Large intestine (tissue), 12 donors: ENCODE data around the gene CLP1. TPM values are rescaled to one million over a fixed set of nuclear protein-coding genes. Genes with fewer than 3 reads are reported as not detected.

ENCODE experiments used
- DNase-seq, 2 donors: peaks; one replicate each; pipeline versions ENCODE4 v3.0.0 to v3.0.0-alpha.2; 2013
- H3K27ac ChIP-seq: one replicate; pipeline ENCODE4 v1.5.1; 2013; ENCODE audit warnings: low read length
- H3K27me3 ChIP-seq: 2 replicates; pipeline ENCODE4 v1.6.1; 2013; ENCODE audit warnings: low read length; ENCODE audit not compliant: control insufficient read depth, insufficient read depth
- H3K36me3 ChIP-seq: 2 replicates; pipeline ENCODE4 v1.6.1; 2013; ENCODE audit warnings: low read length; ENCODE audit not compliant: control insufficient read depth, insufficient read depth
- H3K4me1 ChIP-seq: one replicate; pipeline ENCODE4 v1.6.1; 2013; ENCODE audit warnings: low read length; ENCODE audit not compliant: control insufficient read depth, insufficient read depth
- H3K4me3 ChIP-seq: one replicate; pipeline ENCODE4 v1.5.1; 2013; ENCODE audit warnings: low read length
- H3K9me3 ChIP-seq: one replicate; pipeline ENCODE4 v1.6.1; 2013; ENCODE audit warnings: mild to moderate bottlenecking, low read depth, low read length, moderate library complexity; ENCODE audit not compliant: control insufficient read depth
- WGBS: methylation state at CpG from one replicate; pipeline ENCODE4 v1.1.5; 2013; ENCODE audit warnings: low lambda C conversion rate; ENCODE audit not compliant: insufficient coverage; 5-methylcytosine and 5-hydroxymethylcytosine counted together
- long read RNA-seq, 11 donors: transcript quantifications; one replicate each; lab custom pipeline, GENCODE V29; 2026
- polyA plus RNA-seq: library from polyadenylated mRNA; unstranded; fragments of 120-200 nt; gene quantifications from one replicate; pipeline ENCODE4 v1.2.1, GENCODE V29; 2013

Gene CLP1
- polyA plus RNA-seq, result 13.8 TPM
- long read RNA-seq, donor 1, partial matches to known transcripts, result 0 of 3 reads
- long read RNA-seq, donor 1, other reads (novel, unspliced or antisense), result 0 of 3 reads
- long read RNA-seq, donor 2, transcript CLP1-205 (3 exons, 2,435 nt), result major isoform, 9 of 9 reads
- long read RNA-seq, donor 2, partial matches to known transcripts, result 0 of 9 reads
- long read RNA-seq, donor 2, other reads (novel, unspliced or antisense), result 0 of 9 reads
- long read RNA-seq, donor 3, result 0 reads
- long read RNA-seq, donor 4, result 0 reads
- long read RNA-seq, donor 5, partial matches to known transcripts, result 0 of 3 reads
- long read RNA-seq, donor 5, other reads (novel, unspliced or antisense), result 0 of 3 reads
- long read RNA-seq, donor 6, transcript CLP1-205 (3 exons, 2,435 nt), result major isoform, 8 of 8 reads
- long read RNA-seq, donor 6, partial matches to known transcripts, result 0 of 8 reads
- long read RNA-seq, donor 6, other reads (novel, unspliced or antisense), result 0 of 8 reads
- long read RNA-seq, donor 7, partial matches to known transcripts, result 0 of 4 reads
- long read RNA-seq, donor 7, other reads (novel, unspliced or antisense), result 0 of 4 reads
- long read RNA-seq, donor 8, transcript CLP1-205 (3 exons, 2,435 nt), result major isoform, 7 of 7 reads
- long read RNA-seq, donor 8, partial matches to known transcripts, result 0 of 7 reads
- long read RNA-seq, donor 8, other reads (novel, unspliced or antisense), result 0 of 7 reads
- long read RNA-seq, donor 9, partial matches to known transcripts, result 0 of 4 reads
- long read RNA-seq, donor 9, other reads (novel, unspliced or antisense), result 0 of 4 reads
- long read RNA-seq, donor 10, transcript CLP1-205 (3 exons, 2,435 nt), result major isoform, 6 of 6 reads
- long read RNA-seq, donor 10, partial matches to known transcripts, result 0 of 6 reads
- long read RNA-seq, donor 10, other reads (novel, unspliced or antisense), result 0 of 6 reads
- long read RNA-seq, donor 11, transcript CLP1-205 (3 exons, 2,435 nt), result major isoform, 10 of 11 reads
- long read RNA-seq, donor 11, partial matches to known transcripts, result 0 of 11 reads
- long read RNA-seq, donor 11, other reads (novel, unspliced or antisense), result 0 of 11 reads

- Histone ChIP-seq H3K27me3 (peaks cover 3% of the 10 kb centered on the region), H3K4me3 (peak within 1 kb of the TSS; percentile 68), H3K4me1 (no peaks in the 10 kb centered on the region), H3K9me3 (no peaks in the 10 kb centered on the region), H3K36me3 (peaks cover 27% of the 10 kb centered on the region), H3K27ac (peak within 1 kb of the TSS; percentile 77)
- no CpG with 5 or more reads among the region's 45 CpGs for WGBS
- peak; percentile 99 to 100 for DNase-seq
Measured at GRCh38 chr11:57657194-57658022, at the start of gene CLP1. TSS of gene CLP1 (plus strand) at chr11:57657762. CDS start at chr11:57659477, 1,715 bp downstream.

DNA sequence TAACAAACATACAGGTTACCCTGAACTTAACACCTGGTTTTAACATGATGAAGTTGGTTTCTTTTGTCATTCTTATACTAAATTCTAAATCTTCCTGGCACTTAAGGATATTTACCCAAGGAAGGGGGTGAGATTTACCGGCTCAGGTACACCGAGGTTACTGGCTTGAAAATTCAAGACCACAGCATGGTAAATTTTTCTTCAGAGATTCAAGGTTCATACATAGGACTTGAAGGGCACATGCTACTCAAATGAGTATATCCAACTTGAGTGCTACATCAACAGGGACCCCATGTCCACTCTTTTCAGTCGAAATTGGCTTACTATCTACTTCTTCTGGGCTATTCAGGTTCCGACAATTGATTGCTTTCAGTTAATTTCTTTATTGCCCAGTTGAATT is 47.4 kb upstream of the CLP1 start:
- WGBS, result no CpG with 5 or more reads among the region's 4 CpGs
- Histone ChIP-seq H3K4me1 (no peaks in the 10 kb centered on the region), H3K27me3 (no peaks in the 10 kb centered on the region), H3K4me3 (no peak overlapping the region), H3K9me3 (no peaks in the 10 kb centered on the region), H3K36me3 (peaks cover 6% of the 10 kb centered on the region), H3K27ac (no peak overlapping the region)
- no peak for DNase-seq

DNA sequence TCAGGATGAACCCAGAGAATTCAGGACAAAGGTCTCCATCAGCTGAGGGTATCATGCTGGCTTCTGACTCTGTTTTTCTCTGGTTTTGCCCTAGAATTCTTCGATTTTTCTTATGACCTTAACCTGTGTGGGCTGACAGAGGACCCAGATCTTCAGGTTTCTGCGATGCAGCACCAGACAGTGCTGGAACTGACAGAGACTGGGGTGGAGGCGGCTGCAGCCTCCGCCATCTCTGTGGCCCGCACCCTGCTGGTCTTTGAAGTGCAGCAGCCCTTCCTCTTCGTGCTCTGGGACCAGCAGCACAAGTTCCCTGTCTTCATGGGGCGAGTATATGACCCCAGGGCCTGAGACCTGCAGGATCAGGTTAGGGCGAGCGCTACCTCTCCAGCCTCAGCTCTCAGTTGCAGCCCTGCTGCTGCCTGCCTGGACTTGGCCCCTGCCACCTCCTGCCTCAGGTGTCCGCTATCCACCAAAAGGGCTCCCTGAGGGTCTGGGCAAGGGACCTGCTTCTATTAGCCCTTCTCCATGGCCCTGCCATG is 43.3 kb upstream of the CLP1 start:
- Histone ChIP-seq H3K4me1 (no peaks in the 10 kb centered on the region), H3K27ac (no peak overlapping the region), H3K36me3 (peaks cover 6% of the 10 kb centered on the region), H3K9me3 (peaks cover under 1% of the 10 kb centered on the region), H3K4me3 (no peak overlapping the region), H3K27me3 (peaks cover 2% of the 10 kb centered on the region)
- WGBS, result no CpG with 5 or more reads among the region's 10 CpGs
- no peak for DNase-seq

DNA sequence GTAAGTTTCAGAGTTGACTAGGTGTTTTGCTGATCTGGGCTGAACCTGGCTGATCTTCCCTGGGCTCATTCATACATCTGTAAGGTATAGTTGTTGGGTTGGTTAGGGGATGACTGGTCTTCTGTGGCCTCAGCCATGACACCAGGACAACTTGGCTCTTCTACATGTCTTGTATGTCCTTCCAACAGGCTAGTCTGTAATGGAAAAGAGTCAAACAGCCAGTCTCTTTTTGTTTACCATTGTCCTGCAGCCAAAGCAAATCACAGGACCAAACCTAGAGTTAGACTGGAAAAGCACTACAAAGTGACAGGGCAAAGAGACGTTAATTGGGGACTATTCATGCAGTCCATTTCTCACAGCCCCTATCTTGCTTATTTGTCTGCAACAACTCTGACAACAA is 42.3 kb upstream of the CLP1 start:
- no peak for DNase-seq
- no CpG with 5 or more reads among the region's 1 CpG for WGBS
- Histone ChIP-seq H3K27me3 (peaks cover 2% of the 10 kb centered on the region), H3K36me3 (peaks cover 6% of the 10 kb centered on the region), H3K27ac (no peak overlapping the region), H3K4me1 (no peaks in the 10 kb centered on the region), H3K9me3 (peaks cover 6% of the 10 kb centered on the region), H3K4me3 (no peak overlapping the region)

GRCh38 chr11:57616595-57616994 is 41.0 kb upstream of the CLP1 start:
- Histone ChIP-seq H3K4me1 (no peaks in the 10 kb centered on the region), H3K27ac (no peak overlapping the region), H3K27me3 (peaks cover 2% of the 10 kb centered on the region), H3K9me3 (peaks cover 6% of the 10 kb centered on the region), H3K4me3 (no peak overlapping the region), H3K36me3 (peaks cover 6% of the 10 kb centered on the region)
- WGBS, result no CpG with 5 or more reads among the region's 3 CpGs
- DNase-seq, result no peak

DNA sequence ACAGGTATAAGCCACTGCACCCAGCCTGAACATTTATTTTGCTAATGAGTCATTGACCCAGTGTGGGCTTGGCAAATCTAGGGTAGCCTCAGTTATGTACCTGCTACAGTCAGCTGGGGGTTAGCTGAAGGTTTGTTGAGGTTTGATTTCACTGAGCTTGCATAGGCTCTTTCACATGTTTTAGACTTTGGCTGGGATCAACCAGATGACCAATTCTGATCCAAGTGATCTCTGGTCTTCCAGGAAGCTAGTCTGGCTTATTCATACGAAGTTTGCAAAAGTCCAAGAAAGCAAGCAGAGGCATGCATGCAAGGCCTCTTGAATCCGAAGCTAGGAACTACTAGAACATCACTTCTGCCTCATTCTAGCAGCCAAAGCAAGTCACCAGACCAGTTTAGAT is 39.1 kb upstream of the CLP1 start:
- DNase-seq, result no peak
- WGBS, result 100% methylated on average over 1 of the region's 2 CpGs

GRCh38 chr11:57619331-57619730 is 38.2 kb upstream of the CLP1 start:
- Histone ChIP-seq H3K4me1 (no peaks in the 10 kb centered on the region), H3K27me3 (peaks cover 2% of the 10 kb centered on the region), H3K9me3 (peaks cover 6% of the 10 kb centered on the region), H3K36me3 (peaks cover 4% of the 10 kb centered on the region), H3K4me3 (no peak overlapping the region), H3K27ac (no peak overlapping the region)
- DNase-seq, result no peak
- no CpG with 5 or more reads among the region's 2 CpGs for WGBS

More for the DNA sequence above, 39.1 kb upstream of the CLP1 start:
- Histone ChIP-seq H3K27me3 (peaks cover 2% of the 10 kb centered on the region), H3K9me3 (peaks cover 6% of the 10 kb centered on the region), H3K4me3 (no peak overlapping the region), H3K27ac (no peak overlapping the region), H3K36me3 (peaks cover 6% of the 10 kb centered on the region), H3K4me1 (no peaks in the 10 kb centered on the region)

- Histone ChIP-seq H3K4me3 (no peak overlapping the region), H3K4me1 (no peaks in the 10 kb centered on the region), H3K36me3 (no peaks in the 10 kb centered on the region), H3K27ac (no peak overlapping the region), H3K27me3 (peaks cover 2% of the 10 kb centered on the region), H3K9me3 (peaks cover 6% of the 10 kb centered on the region)
- DNase-seq, result no peak
Measured at GRCh38 chr11:57620467-57620866, 37.1 kb upstream of the CLP1 start.

- H3K36me3 ChIP-seq, result no peaks in the 10 kb centered on the region
- no peaks in the 10 kb centered on the region for H3K27me3 ChIP-seq
- WGBS, result no CpG with 5 or more reads among the region's 3 CpGs
- H3K9me3 ChIP-seq, result peaks cover 6% of the 10 kb centered on the region
- no peak overlapping the region for H3K4me3 ChIP-seq
- H3K27ac ChIP-seq, result no peak overlapping the region
- H3K4me1 ChIP-seq, result no peaks in the 10 kb centered on the region
- DNase-seq, result no peak
Measured at GRCh38 chr11:57622263-57622662, 35.3 kb upstream of the CLP1 start.
